GM19467 (cell line): ENCODE measurements around the gene SUPT4H1.

Source experiments
- ATAC-seq: cut with Tn5 transposase; IDR thresholded peaks from one replicate; pipeline ENCODE4 v1.9.1; 2021; ENCODE audit warnings: mild to moderate bottlenecking, moderate library complexity; ENCODE audit not compliant: unreplicated experiment

SUPT4H1 gene

DNA sequence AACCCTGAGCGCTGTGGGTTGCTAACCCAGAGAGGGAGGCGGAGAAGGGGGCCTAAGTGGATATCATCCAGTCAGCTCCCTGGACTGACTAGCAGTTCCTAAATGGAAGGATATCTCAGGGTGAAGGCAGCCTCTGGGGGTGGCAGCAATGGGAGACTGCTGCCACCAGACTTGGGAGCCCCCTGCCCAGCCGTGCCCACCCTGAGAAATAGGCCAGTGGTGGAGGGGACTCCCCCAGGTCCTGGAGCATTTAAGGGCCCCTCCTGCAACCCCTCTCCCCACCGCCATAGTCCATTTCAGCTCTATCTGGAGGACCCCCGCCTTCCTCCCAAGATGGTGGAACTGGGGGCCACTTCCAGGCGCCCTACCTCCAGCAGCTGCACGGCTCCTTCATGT lies 31.8 kb downstream of the SUPT4H1 start:
- no peak for ATAC-seq

DNA sequence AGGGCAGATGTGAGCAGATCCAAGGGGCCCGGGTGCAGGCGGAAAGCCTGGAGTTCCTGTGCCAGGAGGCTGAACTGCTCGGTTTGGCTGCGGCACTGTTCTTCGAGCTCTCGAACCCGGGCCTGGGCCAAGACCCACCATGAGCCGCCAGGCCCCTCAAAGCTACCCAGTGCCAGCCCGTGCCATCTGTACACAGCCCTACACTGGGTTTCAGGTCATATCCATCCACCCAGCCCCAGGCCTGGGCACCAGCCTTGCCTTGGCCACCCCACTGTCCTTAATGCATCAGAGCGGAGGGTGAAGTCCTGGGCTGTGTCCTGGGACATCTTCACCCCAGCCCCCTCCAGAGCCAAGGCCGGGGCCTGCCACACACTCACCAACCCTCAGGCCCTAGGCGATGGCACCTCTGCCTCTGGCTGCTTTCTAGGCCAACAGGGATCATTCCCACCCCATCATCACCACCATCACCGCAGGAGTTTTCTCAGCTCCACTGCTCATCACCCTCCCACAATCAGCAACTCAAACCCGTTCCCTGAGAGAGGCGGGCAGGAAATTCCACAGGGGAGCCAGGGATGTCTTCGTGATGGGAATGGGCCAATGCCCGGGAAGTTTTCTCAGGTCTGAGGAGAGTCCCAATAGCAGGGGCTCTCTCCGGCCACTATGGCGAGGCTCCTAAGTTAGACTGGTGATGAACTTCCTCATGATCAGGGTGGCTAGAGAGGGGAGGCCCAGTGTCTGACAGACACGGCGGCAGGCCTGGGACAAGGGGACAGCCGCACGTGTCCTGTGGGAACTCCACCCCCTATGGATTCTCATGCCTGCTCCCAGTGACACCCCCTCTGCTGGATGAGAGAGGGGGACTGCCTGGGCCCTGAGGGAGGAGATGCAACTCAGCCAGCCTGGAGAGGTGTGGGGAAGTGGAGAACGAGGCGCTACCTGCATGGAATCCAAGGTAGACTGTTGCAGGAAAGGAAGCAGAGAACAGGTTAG lies 32.5 kb downstream of the SUPT4H1 start:
- ATAC-seq, result no peak

DNA sequence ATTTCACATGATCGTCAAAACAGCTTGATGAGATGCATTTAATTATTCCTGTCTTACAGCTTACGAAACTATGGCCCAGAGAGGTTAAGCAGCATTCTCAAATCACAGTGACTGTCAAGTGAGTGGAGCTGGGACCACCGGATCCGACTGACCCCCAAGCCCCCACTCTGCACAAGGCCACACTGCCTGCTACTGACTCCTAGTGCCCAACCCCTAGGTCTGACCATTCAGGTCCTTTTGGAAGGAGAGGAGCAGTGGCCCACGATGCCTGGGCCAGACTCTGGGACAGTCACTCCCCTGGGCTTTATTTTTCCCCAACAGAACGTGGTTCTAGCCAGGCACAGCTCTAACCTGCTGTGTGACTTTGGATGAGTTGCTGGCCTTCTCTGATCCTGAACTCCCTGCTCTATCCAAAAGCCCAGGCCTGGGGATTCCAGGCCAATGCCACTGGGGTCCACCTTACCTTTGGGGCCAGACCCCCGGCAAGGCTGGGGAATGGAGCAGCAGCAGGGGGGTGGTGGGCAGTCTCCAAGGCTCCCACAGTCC lies 33.3 kb downstream of the SUPT4H1 start:
- no peak for ATAC-seq

DNA sequence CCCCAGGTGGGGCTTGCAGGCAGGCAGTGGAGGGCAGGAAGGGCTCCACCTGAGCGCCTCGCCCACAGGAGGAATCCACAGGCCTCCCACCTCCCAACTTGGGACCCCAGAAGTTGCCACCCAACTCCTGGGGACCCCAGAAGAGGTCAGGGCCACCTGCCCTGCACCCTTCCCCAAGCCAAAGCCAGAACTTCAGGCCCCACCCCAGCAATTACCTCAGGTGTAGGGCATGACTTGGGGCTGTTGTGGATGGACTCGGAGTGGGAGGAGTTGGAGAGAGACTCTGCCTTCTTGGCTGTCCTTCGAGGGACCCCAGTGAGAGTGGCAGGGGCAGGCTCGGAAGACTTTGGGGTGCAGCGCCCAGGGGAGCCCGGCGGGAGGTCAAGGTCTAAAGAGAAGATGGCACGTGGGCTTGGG lies 33.9 kb downstream of the SUPT4H1 start:
- ATAC-seq, result no peak

DNA sequence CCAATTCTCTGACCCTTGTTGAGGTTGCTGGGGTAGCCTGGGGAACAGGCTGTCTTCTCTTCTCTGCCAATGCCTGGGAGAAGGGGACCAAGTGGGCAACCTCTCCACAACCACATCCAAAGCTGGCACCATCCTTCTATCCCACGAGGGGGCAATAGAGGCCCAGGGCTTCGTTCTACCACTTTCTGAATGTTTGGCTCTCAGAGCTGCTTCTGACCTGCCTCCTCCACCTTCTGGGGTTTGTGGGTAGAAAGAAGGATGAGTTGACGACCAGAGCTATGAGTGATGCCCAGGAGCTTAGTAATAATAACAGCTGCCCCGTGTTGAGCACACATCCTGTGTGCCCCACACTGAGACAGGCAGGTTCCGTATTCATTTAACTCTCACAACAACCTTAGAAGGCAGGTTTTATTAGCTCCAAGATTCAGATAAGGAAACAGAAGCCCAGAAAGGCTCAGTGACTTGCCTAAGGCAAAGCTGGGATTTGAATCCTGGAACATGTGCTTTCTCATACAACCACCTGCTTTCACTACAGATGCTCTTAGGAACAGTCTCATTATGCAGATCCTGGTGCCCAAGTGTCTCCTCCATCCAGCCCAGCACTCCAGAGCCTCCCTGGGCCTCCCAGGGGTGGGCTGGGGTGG lies 34.5 kb downstream of the SUPT4H1 start:
- ATAC-seq, result no peak

DNA sequence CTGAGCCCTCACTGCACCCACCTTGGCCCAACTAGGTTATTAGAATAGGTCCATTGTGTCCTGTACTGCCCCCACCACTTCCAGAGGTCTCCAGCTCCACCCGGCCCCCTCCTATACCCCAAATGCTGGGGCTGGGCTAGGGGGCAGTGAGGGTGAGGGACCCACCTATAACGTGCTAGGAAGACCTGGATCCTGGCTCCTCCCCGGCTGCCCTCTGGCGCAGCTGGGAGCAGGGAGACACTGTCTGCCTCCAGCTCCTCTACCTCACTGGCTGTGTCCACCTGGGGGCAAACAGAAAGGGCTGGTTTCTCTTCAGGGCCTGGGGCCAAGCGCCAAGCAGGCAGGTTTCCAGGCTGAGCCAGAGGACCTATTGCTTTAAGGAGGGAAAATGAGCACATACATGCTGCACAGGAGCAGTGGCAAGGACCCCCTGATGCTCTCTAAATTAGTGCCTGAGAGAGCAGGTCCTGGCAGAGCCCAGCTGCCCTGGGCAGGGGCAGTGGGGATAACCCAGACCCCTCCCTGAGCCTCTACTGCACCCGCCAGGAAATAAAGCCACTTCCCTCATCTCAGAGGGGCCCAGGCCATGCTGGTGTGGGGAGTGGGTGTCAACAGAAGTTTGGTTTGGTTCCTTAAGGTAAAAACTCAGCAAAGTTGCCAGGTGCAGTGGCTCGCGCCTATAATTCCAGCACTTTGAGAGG lies 35.6 kb downstream of the SUPT4H1 start:
- ATAC-seq, result no peak

DNA sequence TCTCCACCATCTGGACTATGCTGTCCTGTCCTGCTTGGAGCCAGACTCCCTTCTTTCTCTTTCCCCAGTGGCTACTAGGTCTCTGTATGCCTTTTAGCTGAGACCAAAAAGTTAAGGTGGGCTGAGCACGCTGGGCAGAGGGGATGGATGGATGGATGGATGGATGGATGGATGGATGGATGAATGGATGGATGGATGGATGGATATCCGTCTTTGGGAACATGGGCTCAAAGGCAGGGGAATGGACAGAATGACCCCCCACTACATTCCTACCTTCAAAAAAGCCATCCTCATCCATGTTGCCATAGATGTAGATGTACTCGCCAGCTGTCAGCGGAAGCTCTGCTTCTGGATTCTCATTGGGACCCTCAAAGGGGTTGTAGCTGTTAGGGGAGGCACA lies 36.3 kb downstream of the SUPT4H1 start:
- no peak for ATAC-seq

DNA sequence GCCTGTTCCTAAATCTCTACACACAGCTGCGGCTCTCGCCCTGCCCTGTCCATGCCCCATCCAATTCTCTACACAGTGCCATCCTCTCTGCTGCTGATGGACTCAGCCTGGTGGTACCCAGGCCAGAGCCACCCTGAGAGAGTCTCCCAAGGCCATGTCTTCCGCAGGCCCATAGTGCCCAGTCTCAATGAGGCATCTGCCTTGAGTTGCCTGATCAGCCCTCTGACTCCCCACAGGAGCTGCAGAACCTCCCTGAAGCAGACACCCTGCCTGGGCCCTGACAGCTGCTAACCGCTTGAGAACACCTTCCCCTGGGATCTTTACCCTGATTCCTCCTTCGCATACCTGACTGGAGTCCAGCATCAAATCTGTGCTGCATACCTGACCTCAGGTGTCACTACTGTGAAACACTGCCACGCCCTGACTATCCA lies 36.7 kb downstream of the SUPT4H1 start:
- ATAC-seq, result no peak

DNA sequence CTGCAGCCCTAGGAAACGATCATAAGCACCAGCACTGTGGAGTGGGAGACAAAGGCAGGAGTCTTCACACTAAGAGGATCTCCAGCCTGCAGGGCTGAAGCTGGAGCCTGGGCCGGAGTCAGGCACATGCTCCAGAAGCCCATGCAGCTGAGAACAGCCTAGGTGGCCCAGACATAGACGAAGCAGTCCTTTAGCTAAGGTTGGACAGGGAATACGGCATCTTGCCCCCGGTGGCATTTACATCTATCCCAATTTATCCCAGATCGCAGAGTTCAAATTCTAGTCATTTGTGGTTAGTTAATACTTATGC lies 37.3 kb downstream of the SUPT4H1 start:
- no peak for ATAC-seq

DNA sequence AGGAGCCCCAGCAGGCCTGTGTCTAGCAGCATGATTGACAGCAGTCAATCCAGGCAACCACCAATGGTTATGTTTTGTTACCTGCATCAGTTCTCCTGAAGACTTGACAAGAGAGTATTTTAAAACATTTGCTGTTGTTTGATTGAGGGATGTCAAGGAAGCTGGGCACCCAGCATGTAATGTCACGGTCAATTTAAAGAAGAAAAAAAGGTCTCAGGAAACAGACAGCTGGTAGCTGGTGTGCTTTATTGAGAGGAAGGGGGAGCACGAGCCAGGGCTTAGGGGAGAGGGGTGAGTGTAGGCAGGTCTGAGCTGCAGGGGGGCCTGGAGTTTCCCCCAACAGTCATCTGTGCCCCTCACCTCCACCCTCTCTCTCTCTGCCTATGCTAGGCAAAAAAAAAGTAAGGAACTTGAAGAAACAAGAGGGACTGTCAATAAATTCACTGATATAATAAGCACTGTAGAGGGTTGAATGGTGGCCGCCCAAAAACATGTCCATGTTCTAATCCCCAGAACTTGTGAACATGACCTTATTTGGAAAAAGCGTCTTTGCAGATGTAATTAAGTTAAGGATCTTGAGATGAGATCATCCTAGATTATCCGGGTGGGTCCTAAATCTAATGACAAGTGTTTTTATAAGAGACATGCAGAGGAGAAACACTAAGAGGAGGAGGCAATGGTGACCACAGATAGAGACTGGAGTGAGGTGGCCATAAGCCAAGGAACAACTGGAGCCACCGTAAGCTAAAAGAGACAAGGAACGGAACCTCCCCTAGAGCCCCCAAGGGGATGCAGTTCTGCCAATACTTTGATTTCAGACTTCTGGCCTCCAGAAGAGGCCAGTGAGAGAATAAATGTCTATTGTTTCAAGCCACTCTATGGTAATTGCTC lies 37.9 kb downstream of the SUPT4H1 start:
- no peak for ATAC-seq

DNA sequence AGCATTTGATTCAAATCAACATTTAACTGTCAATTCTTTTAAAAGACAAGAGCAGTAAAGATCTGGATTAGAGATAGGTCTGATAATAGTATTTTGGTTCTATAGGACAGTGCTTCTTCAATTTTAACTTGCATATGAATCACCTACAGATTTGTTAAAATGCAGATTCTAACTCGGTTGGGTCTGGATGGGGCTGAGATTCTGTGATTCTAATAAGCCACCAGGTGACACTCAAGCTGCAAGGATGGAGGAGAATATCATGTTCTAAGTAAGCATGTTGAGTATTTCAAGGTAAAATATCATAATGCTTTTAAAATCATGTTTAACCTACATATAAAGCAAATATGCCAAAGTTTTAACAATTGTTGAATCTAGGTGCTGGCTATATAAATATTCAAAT lies 39.2 kb downstream of the SUPT4H1 start:
- no peak for ATAC-seq

DNA sequence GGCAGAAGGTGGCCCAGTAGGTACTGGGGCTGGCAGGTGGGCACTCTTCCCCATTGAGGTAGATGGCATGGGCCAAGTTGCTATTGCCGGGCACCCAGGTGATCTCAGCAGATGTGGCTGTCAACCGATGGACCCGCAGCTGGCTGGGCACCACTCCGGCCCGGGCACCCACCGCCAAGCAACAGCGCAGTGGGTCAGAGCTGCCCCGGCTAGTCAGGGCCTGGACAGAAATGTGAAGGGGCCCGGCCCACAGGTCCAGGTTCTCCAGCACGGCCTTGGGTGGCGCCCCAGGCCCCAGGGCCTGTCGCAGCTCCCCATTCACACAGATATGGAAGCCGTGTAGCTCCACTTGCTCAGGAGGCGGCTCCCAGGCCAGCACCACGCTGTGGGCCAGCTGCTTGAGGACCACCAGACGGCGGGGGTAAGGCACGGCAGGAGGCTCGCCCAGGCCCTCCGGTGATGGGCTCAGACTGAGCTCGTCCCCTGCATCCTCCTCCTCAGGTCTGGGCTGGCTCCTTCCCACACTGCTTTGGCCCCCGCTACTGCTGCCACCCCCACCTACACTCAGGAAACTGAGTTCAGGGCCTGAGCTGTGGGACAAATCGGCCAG lies 39.9 kb downstream of the SUPT4H1 start:
- ATAC-seq, result no peak

DNA sequence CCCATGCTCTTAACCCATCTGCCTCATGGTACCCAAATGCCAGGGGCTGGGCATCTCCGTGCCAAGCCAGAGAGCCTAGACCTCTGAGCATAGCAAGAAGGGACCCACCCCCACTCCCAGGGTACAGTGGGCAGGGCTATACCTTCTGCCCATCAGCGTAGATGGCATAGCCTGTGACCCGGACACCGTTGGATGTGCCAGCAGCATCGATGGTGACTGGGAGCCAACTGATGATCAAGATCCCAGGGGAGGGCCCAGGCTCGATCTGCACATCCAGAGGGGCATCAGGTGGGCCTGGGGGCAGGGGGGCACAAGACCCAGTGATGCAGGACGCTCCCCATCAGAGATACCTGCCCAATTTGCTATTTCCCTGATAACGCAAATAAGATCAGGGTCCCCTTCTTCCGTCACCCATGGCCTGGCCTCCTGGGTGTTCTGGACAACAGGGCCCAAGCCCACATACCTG lies 40.5 kb downstream of the SUPT4H1 start:
- no peak for ATAC-seq

DNA sequence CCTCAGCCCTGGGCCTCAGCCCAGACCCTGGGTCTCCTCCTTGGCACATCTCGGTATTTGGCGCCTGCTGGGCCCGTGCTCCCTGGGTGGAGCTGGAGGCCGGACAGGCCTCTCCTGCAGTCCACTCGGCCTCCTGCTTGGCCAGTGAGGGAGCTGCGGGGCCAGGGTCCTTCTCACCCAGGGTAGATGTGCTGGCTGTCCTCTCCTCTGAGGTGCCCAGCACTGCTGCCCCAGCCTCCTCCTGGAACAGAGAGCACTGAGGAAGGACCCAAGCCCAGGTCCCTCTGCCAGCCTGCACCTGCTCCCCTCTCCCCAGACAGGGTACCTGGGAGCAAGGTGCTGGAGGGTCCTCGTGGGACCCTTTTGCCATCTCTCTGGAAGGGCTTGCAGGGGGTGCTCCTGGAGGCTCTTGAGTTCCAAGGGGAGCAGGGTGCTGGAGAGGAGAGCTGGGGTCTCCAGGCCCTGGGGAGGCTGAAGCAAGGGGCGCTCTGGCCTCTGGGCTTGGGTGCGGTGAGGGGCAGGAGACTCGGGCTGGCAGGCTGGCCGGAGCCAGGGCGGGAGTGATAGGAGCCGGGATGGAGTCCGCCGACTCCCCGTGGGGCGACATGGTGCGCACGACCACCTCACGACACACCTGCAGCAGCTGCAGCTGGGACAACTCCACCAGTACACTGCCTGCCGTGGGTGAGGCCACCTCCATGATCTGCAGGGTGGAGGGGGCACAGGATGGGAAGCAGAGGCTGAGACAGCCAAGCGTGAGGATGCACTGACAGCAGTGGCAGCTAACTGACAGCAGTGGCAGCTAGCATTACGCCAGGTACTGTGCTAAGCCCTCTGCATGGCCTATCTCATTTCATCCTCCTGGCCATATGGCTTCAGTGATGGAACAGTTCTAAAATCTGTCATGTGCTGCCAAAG lies 41.2 kb downstream of the SUPT4H1 start:
- ATAC-seq, result no peak

DNA sequence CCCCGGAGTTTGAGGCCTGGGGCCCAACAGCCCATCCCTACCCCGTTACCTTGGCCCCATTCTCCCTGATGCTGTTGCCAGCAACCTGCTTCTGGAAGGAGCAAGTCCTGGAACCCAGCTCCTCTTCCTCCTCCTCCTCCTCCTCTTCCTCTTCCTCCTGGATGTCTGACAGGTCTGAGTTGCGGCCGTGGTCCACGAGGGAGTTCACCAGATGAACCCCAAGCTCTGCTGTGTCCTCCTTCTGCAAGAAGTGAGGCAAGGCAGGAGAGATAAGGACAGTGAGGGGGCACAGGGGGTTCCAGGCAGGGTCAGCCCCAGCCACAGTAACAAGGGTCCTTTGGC lies 42.1 kb downstream of the SUPT4H1 start:
- no peak for ATAC-seq

DNA sequence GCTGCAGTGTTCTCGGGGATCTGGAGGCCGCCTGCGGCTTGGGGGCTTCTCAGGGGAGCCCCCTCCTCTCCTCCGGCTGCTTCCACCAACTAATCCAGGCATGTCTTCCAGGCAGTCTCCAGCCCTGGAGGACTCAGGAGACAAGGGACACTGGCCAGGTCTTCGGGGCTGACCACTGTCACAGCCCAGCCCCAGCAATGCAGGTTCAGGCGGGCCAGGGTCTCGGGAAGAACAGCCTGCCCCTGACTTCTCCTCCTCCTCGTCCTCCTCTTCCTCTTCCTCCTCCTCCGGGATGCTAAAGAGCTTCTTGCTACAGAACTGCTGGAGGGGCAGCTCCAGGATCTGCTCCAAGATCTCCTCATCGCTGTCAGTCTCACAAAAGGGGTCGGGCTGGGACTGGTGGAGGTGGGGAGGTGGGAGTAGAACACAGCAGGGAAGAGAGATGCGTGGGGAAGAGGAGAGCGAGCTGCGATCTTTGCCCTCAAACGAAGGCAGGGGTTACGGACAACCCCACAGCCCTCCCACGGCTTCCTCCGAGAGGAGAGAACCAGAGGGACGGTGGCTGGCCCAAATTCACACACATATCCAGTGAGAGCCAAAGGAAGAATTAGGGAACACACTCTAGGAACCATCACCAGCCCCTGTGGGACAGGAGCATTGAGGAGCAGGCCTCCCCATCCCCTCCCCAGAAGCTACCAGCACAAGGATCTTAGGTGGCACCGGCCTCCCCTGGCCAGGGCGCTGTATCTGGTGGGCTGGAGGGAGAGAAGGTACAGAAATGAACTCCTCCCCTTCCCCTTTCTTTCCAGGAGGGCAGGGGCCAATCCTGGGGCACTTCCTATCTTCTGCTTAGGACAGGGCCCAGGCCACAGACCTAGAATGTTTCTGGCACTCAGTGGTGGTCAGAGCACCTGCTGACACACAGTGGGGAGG lies 42.8 kb downstream of the SUPT4H1 start:
- no peak for ATAC-seq

DNA sequence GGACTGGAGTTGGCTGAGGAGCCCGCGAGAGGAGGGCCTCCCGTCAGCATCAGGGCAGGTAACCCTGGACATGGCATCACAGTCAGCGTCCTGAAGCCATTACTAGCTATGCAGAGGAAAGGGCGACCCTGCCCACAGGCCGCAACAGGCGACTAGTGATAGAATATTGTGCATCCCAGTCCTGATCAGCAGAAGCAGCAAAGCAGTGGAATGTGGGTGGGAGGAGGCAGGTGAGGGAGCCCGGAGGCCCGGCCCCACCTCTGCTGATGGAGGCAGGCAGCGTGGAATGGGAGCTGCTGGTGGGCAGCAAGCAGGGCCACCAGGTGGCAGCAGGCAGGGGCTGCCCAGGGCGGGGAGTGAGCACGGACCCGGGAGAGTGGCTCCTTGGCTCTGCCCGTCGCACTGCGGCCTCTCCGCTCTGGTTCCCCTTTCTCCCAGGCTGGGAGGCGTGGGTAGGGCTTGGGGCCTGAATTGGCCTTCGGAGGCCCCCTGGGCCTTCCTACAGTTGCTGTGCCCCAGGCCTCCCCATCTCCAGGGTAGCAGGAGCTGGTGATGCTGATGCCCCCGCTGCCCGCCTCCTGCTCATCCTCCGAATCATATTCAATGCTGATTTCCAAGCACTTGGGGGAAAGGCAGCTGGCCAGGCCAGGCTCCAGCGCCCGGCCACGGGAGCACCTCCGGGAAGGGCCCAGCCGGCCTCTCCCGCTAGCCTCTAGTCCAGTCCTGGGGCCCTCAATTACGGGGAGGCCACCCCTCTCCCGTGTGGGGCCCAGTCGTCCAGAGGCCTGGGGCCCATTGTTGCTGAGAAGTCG lies 43.6 kb downstream of the SUPT4H1 start:
- no peak for ATAC-seq
